MCF 10A (cell line): ENCODE data around the gene ZFP92. TPM values are rescaled to one million over a fixed set of nuclear protein-coding genes. Genes with fewer than 3 reads are reported as not detected.

Source experiments
- BruUV-seq: library from RNA; stranded (reverse); fragments of 400-500 nt; replicated peaks from 2 replicates; lab custom pipeline; 2021; lab: Mats Ljungman, UMichigan
- CTCF ChIA-PET: fragments of 300-600 bp; sonication (Branson Sonifier 250); formaldehyde crosslinking; extraction: SDS; loops from one replicate; lab custom pipeline; 2021; ENCODE audit warnings: antibody characterized with exemption, inconsistent platforms; lab: Yijun Ruan, JAX
- POLR2A ChIA-PET: fragments of 300-600, 350-650 bp; sonication (Branson Sonifier 250); formaldehyde crosslinking; extraction: SDS; loops from one replicate; lab custom pipeline; 2020; ENCODE audit warnings: antibody characterized with exemption, inconsistent platforms; lab: Yijun Ruan, JAX
- DNase-seq: peaks from one replicate; pipeline ENCODE4 v3.0.0-alpha.2; 2018; ENCODE audit not compliant: unreplicated experiment
- H3K27ac Mint-ChIP-seq: one replicate; pipeline ENCODE4 v1.8.0; 2022; ENCODE audit warnings: mild to moderate bottlenecking, low read depth, mixed read lengths; ENCODE audit not compliant: unreplicated experiment
- H3K27me3 Mint-ChIP-seq: one replicate; pipeline ENCODE4 v1.8.0; 2022; ENCODE audit warnings: mixed read lengths; ENCODE audit not compliant: insufficient read depth, unreplicated experiment
- H3K36me3 Mint-ChIP-seq: one replicate; pipeline ENCODE4 v1.8.0; 2022; ENCODE audit warnings: mild to moderate bottlenecking, moderate library complexity, mixed read lengths; ENCODE audit not compliant: insufficient read depth, unreplicated experiment
- H3K4me1 Mint-ChIP-seq: one replicate; pipeline ENCODE4 v1.8.0; 2022; ENCODE audit warnings: mixed read lengths; ENCODE audit not compliant: insufficient read depth, unreplicated experiment
- H3K4me3 Mint-ChIP-seq: one replicate; pipeline ENCODE4 v1.8.0; 2022; ENCODE audit warnings: mild to moderate bottlenecking, moderate library complexity, mixed read lengths; ENCODE audit not compliant: unreplicated experiment
- H3K9me3 Mint-ChIP-seq: one replicate; pipeline ENCODE4 v1.8.0; 2022; ENCODE audit warnings: mixed read lengths; ENCODE audit not compliant: unreplicated experiment
- intact Hi-C: fragments of 100-400 bp; cut with micrococcal nuclease; formaldehyde crosslinking; loops from 2 replicates; pipeline ENCODE4 v1.14.1; 2022
- total RNA-seq: library from RNA; stranded (reverse); gene quantifications from 2 replicates; pipeline ENCODE4 v1.2.3, GENCODE V29; 2022
- TF ChIP-seq, protein P1 (sequence below): fragments of 200-600 bp; IDR thresholded peaks from one replicate; pipeline ENCODE4 v1.8.0; 2022; ENCODE audit warnings: antibody characterized with exemption, mild to moderate bottlenecking; ENCODE audit not compliant: unreplicated experiment

The ZFP92 gene
- total RNA-seq, 1 experiment from 2014 or later, result not detected

- Mint-ChIP-seq H3K9me3 (no peaks in the 10 kb centered on the region), H3K4me1 (no peaks in the 10 kb centered on the region), H3K36me3 (no peaks in the 10 kb centered on the region), H3K4me3 (no peak overlapping the region), H3K27ac (no peak overlapping the region), H3K27me3 (no peaks in the 10 kb centered on the region)
- intact Hi-C loops, result no loop called here
- POLR2A ChIA-PET, result no interaction called here
- TF ChIP-seq, protein P1, sequence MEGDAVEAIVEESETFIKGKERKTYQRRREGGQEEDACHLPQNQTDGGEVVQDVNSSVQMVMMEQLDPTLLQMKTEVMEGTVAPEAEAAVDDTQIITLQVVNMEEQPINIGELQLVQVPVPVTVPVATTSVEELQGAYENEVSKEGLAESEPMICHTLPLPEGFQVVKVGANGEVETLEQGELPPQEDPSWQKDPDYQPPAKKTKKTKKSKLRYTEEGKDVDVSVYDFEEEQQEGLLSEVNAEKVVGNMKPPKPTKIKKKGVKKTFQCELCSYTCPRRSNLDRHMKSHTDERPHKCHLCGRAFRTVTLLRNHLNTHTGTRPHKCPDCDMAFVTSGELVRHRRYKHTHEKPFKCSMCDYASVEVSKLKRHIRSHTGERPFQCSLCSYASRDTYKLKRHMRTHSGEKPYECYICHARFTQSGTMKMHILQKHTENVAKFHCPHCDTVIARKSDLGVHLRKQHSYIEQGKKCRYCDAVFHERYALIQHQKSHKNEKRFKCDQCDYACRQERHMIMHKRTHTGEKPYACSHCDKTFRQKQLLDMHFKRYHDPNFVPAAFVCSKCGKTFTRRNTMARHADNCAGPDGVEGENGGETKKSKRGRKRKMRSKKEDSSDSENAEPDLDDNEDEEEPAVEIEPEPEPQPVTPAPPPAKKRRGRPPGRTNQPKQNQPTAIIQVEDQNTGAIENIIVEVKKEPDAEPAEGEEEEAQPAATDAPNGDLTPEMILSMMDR, result no peak
- DNase-seq, result no peak
- BruUV-seq, result no TSS peak
- CTCF ChIA-PET, result interaction anchor here (0.9 to 1.1 kb wide), 2 partner anchors 8 to 12 kb away, joined by 4 to 5 read pairs; no protein-coding TSS in a partner anchor
Observed at GRCh38 chrX:153445106-153445855, 34.0 kb downstream of the ZFP92 start.

- peaks cover 8% of the 10 kb centered on the region for H3K36me3 Mint-ChIP-seq
- TF ChIP-seq, protein P1, result no peak
- H3K9me3 Mint-ChIP-seq, result no peaks in the 10 kb centered on the region
- BruUV-seq, result no TSS peak
- POLR2A ChIA-PET, result no interaction called here
- no peaks in the 10 kb centered on the region for H3K27me3 Mint-ChIP-seq
- intact Hi-C loops, result no loop called here
- H3K27ac Mint-ChIP-seq, result no peak within 1 kb of the TSS
- no peaks in the 10 kb centered on the region for H3K4me1 Mint-ChIP-seq
- DNase-seq, result no peak
- H3K4me3 Mint-ChIP-seq, result no peak within 1 kb of the TSS
- CTCF ChIA-PET, result interaction anchor here (0.5 to 1.1 kb wide), 4 partner anchors 7 to 61 kb away, joined by 3 to 5 read pairs (median 4); no protein-coding TSS in a partner anchor
Observed at GRCh38 chrX:153445856-153446635, 34.8 kb downstream of the ZFP92 start, which contains the start of gene TREX2. TSS of gene TREX2 (minus strand) at chrX:153446056. CDS start at chrX:153445430, 626 bp downstream.

DNA sequence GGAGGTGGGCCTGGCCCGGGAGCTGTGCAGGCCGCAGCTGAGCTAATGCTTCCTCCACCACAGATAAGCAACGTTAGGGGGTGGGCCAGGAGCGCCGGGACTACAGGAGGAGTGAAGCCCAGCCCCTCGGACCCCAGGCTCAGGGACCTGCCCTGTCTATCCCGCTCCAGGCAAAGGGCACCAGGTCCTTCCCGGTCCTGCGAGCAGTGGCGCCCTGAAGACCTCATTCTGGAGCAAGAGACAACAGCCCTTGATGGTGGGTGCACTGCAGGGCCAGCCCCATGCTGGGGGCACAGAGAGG is 35.3 kb downstream of the ZFP92 start:
- no peaks in the 10 kb centered on the region for H3K4me1 Mint-ChIP-seq
- H3K4me3 Mint-ChIP-seq, result no peak overlapping the region
- peaks cover 8% of the 10 kb centered on the region for H3K36me3 Mint-ChIP-seq
- no peaks in the 10 kb centered on the region for H3K9me3 Mint-ChIP-seq
- no TSS peak for BruUV-seq
- no peaks in the 10 kb centered on the region for H3K27me3 Mint-ChIP-seq
- no peak for DNase-seq
- intact Hi-C loops, result no loop called here
- TF ChIP-seq, protein P1, result no peak
- CTCF ChIA-PET, result interaction anchor here (0.7 kb wide), 1 partner anchor 60 kb away, joined by 3 read pairs; no protein-coding TSS in a partner anchor
- POLR2A ChIA-PET, result no interaction called here
- H3K27ac Mint-ChIP-seq, result no peak overlapping the region

DNA sequence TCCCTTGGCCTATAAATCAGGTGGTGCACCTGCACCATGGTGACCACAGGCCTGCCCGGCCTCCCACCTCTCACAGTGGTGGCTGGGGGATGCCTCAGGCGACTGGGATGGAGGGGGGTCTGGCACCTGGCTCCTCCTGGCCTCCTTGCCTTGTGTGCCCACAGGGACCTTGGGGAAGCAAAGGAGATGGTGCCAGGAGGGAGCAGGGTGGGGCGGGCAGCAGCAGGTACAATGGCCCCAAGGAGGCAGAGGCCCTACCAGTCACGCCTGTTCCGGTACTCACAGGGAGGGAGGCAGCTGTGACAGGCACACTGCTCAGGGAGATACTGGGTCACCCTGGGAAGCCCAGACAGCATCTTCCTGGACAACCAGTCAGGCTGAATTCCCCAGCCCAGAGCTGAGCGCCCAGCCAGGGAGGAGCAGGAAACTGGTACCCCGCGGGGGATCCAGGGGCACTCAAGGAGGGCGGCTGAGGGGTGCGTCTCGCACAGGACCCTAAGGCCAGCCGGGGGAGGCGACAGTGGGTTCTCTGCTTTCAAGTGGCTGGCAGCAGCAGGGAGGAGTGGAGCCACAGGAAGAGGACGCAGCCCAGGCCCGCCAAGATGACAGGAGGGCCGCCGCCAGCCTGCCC is 35.8 kb downstream of the ZFP92 start:
- ChIA-PET CTCF (no interaction called here), POLR2A (no interaction called here)
- Mint-ChIP-seq H3K27me3 (no peaks in the 10 kb centered on the region), H3K9me3 (no peaks in the 10 kb centered on the region), H3K27ac (no peak overlapping the region), H3K36me3 (peaks cover 8% of the 10 kb centered on the region), H3K4me1 (no peaks in the 10 kb centered on the region), H3K4me3 (no peak overlapping the region)
- TF ChIP-seq, protein P1, result no peak
- no peak for DNase-seq
- BruUV-seq, result no TSS peak
- intact Hi-C loops, result no loop called here
